ENCODE data around the gene MAPK11.

Gene MAPK11

GRCh38 chr22:50293441-50294318, 23.5 kb upstream of the MAPK11 start:
- no peak for DNase-seq

GRCh38 chr22:50292643-50293440, 22.7 kb upstream of the MAPK11 start:
- DNase-seq: no peak

- no peak for DNase-seq
Observed at GRCh38 chr22:50289942-50290630, 19.9 kb upstream of the MAPK11 start.

GRCh38 chr22:50289151-50289941, 19.2 kb upstream of the MAPK11 start:
- DNase-seq: no peak

- DNase-seq: no peak
Observed at GRCh38 chr22:50287731-50288130, 17.6 kb upstream of the MAPK11 start.

GRCh38 chr22:50286701-50287318, 16.6 kb upstream of the MAPK11 start:
- no peak for DNase-seq

GRCh38 chr22:50286275-50286674, 16.1 kb upstream of the MAPK11 start:
- DNase-seq: no peak

- no peak for DNase-seq
Observed at GRCh38 chr22:50285568-50286229, 15.5 kb upstream of the MAPK11 start.

GRCh38 chr22:50284479-50284878, 14.3 kb upstream of the MAPK11 start:
- DNase-seq: no peak

- DNase-seq: no peak
Observed at GRCh38 chr22:50283821-50284220, 13.6 kb upstream of the MAPK11 start.

GRCh38 chr22:50282361-50283155, 12.4 kb upstream of the MAPK11 start:
- DNase-seq: no peak

- DNase-seq: no peak
Observed at GRCh38 chr22:50281957-50282356, 11.8 kb upstream of the MAPK11 start.

- DNase-seq: no peak
Observed at GRCh38 chr22:50281384-50281760, 11.2 kb upstream of the MAPK11 start.

- DNase-seq: no peak
Observed at GRCh38 chr22:50280708-50281383, 10.7 kb upstream of the MAPK11 start.

GRCh38 chr22:50280022-50280707, 10.0 kb upstream of the MAPK11 start:
- no peak for DNase-seq

- no peak for DNase-seq
Observed at GRCh38 chr22:50278956-50279619, 8.9 kb upstream of the MAPK11 start.

GRCh38 chr22:50278461-50278860, 8.3 kb upstream of the MAPK11 start:
- no peak for DNase-seq

GRCh38 chr22:50277761-50278160, 7.6 kb upstream of the MAPK11 start:
- peak; percentile 18 for DNase-seq

GRCh38 chr22:50276143-50276542, 6.0 kb upstream of the MAPK11 start:
- DNase-seq: peak; percentile 82

Data from NCI-H69 (cell line).